ENCODE data around the gene ARHGAP18. TPM values are rescaled to one million over a fixed set of nuclear protein-coding genes. Genes with fewer than 3 reads are reported as not detected.

ARHGAP18 gene
- total RNA-seq, 1 experiment from 2014 or later = 2.4 TPM

GRCh38 chr6:129604321-129604720, 105.7 kb downstream of the ARHGAP18 start:
- H3K4me3 Mint-ChIP-seq = no peak overlapping the region

More at GRCh38 chr6:129604321-129604720, 105.7 kb downstream of the ARHGAP18 start:
- H3K23me2 ChIP-seq (ENCODE audit: insufficient read length, low read depth, low read length, poor library complexity, severe bottlenecking) = no peaks in the 10 kb centered on the region
- H2AFZ ChIP-seq (ENCODE audit: low read length) = no peak overlapping the region
- H3K79me2 ChIP-seq (ENCODE audit: insufficient read depth, low read length) = no peaks in the 10 kb centered on the region
- no peak overlapping the region for H4K8ac ChIP-seq (replicated peaks; ENCODE audit: insufficient read length, low read depth, low read length)
- H3K14ac ChIP-seq (ENCODE audit: insufficient read depth, low read length) = no peak overlapping the region
- H2AK5ac ChIP-seq (ENCODE audit: insufficient read length, low read length) = no peak overlapping the region
- H3T11ph ChIP-seq (ENCODE audit: low read length) = no peak overlapping the region
- H4K20me1 ChIP-seq (ENCODE audit: control insufficient read depth, insufficient read depth, insufficient read length) = no peaks in the 10 kb centered on the region
- no peak overlapping the region for H3K9ac ChIP-seq (ENCODE audit: extremely low read depth, insufficient read length, low read length)
- H4K91ac ChIP-seq (ENCODE audit: insufficient read length, low read depth, low read length) = no peak overlapping the region
- no peaks in the 10 kb centered on the region for H3K36me3 Mint-ChIP-seq (ENCODE audit: insufficient read depth in 1 of 3, low read depth in 3 of 3)
- no peak for DNase-seq
- H3K4me1 ChIP-seq (ENCODE audit: insufficient read depth, low read length) = no peaks in the 10 kb centered on the region
- H3K27ac ChIP-seq (ENCODE audit: insufficient read length, low read depth, low read length) = no peak overlapping the region
- H3K23ac ChIP-seq (ENCODE audit: insufficient read length, low read depth, low read length) = no peak overlapping the region
- H2BK12ac ChIP-seq (ENCODE audit: insufficient read length, low read depth, low read length) = no peak overlapping the region
- no peak overlapping the region for H2BK5ac ChIP-seq (ENCODE audit: insufficient read length, low read length)
- H3K18ac ChIP-seq (ENCODE audit: insufficient read length, low read depth, low read length) = no peak overlapping the region
- TF ChIP-seq CTCF (conservative IDR thresholded peaks at IDR 0.05) = no peak
- H3K79me1 ChIP-seq (ENCODE audit: insufficient read depth, low read depth, low read length, poor library complexity, severe bottlenecking) = no peaks in the 10 kb centered on the region
- H3K4ac ChIP-seq (ENCODE audit: low read depth, low read length) = no peak overlapping the region
- no peaks in the 10 kb centered on the region for H3K9me3 ChIP-seq (ENCODE audit: control insufficient read depth, low read depth, low read length)
- H3K56ac ChIP-seq (ENCODE audit: insufficient read length, low read depth, low read length) = no peak overlapping the region
- H3K27ac Mint-ChIP-seq = no peak overlapping the region
- H3K4me2 ChIP-seq (ENCODE audit: insufficient read depth, insufficient read length, low read length) = no peak overlapping the region
- H3K4me1 Mint-ChIP-seq = peaks cover 12% of the 10 kb centered on the region in 2 experiments
- no peak overlapping the region for H2BK15ac ChIP-seq (ENCODE audit: low read depth, low read length)
- H4K5ac ChIP-seq (ENCODE audit: insufficient read length, low read depth, low read length) = no peak overlapping the region
- no peaks in the 10 kb centered on the region for H3K27me3 Mint-ChIP-seq (ENCODE audit: low read depth)
- H2BK20ac ChIP-seq (ENCODE audit: low read depth, low read length, poor library complexity, severe bottlenecking) = no peak overlapping the region
- H3K27me3 ChIP-seq (ENCODE audit: insufficient read depth, low read length) = no peaks in the 10 kb centered on the region
- H3K9me3 Mint-ChIP-seq = no peaks in the 10 kb centered on the region
- WGBS (ENCODE audit: extremely low coverage, insufficient read length, low lambda C conversion rate) = no CpG with 5 or more reads among the region's 4 CpGs
- no peak overlapping the region for H2BK120ac ChIP-seq (ENCODE audit: low read depth, low read length, poor library complexity, severe bottlenecking)
